ENCODE data around the gene LYRM4.

Gene LYRM4

GRCh38 chr6:5246141-5247097, 14.3 kb downstream of the LYRM4 start:
- no peak for DNase-seq (ENCODE audit: low spot score)

GRCh38 chr6:5243069-5243468, 17.7 kb downstream of the LYRM4 start:
- no peak for DNase-seq (ENCODE audit: low spot score)

- DNase-seq (ENCODE audit: low spot score) = no peak
These were observed 19.5 kb downstream of the LYRM4 start for GRCh38 chr6:5241252-5241651.

- DNase-seq (ENCODE audit: low spot score) = no peak
These were observed 22.4 kb downstream of the LYRM4 start for GRCh38 chr6:5238336-5238735.

- DNase-seq (ENCODE audit: low spot score) = no peak
These were observed 22.9 kb downstream of the LYRM4 start for GRCh38 chr6:5237805-5238204.

GRCh38 chr6:5235830-5236229, 24.9 kb downstream of the LYRM4 start:
- no peak for DNase-seq (ENCODE audit: low spot score)

GRCh38 chr6:5234874-5235273, 25.9 kb downstream of the LYRM4 start:
- no peak for DNase-seq (ENCODE audit: low spot score)

GRCh38 chr6:5231289-5231688, 29.5 kb downstream of the LYRM4 start:
- DNase-seq (ENCODE audit: low spot score) = no peak

GRCh38 chr6:5230081-5230480, 30.7 kb downstream of the LYRM4 start:
- no peak for DNase-seq (ENCODE audit: low spot score)

GRCh38 chr6:5229356-5229755, 31.4 kb downstream of the LYRM4 start:
- no peak for DNase-seq (ENCODE audit: low spot score)

GRCh38 chr6:5223309-5223708, 37.4 kb downstream of the LYRM4 start:
- DNase-seq (ENCODE audit: low spot score) = no peak

GRCh38 chr6:5220443-5220842, 40.3 kb downstream of the LYRM4 start:
- DNase-seq (ENCODE audit: low spot score) = no peak

GRCh38 chr6:5219011-5219691, 41.6 kb downstream of the LYRM4 start:
- DNase-seq (ENCODE audit: low spot score) = no peak

GRCh38 chr6:5217356-5217755, 43.4 kb downstream of the LYRM4 start:
- DNase-seq (ENCODE audit: low spot score) = no peak

- no peak for DNase-seq (ENCODE audit: low spot score)
These were observed 45.0 kb downstream of the LYRM4 start for GRCh38 chr6:5215799-5216198.

GRCh38 chr6:5215159-5215558, 45.6 kb downstream of the LYRM4 start:
- no peak for DNase-seq (ENCODE audit: low spot score)

GRCh38 chr6:5214570-5215052, 46.1 kb downstream of the LYRM4 start:
- DNase-seq (ENCODE audit: low spot score) = no peak

GRCh38 chr6:5213836-5214235, 46.9 kb downstream of the LYRM4 start:
- no peak for DNase-seq (ENCODE audit: low spot score)

- no peak for DNase-seq (ENCODE audit: low spot score)
These were observed 49.3 kb downstream of the LYRM4 start for GRCh38 chr6:5211492-5211891.

- no peak for DNase-seq (ENCODE audit: low spot score)
These were observed 52.2 kb downstream of the LYRM4 start for GRCh38 chr6:5208471-5208971.

GRCh38 chr6:5208057-5208456, 52.7 kb downstream of the LYRM4 start:
- DNase-seq (ENCODE audit: low spot score) = no peak

GRCh38 chr6:5206920-5207561, 53.7 kb downstream of the LYRM4 start:
- DNase-seq (ENCODE audit: low spot score) = no peak
